HFFc6 (cell line): ENCODE results near the gene CER1. TPM values are rescaled to one million over a fixed set of nuclear protein-coding genes. Genes with fewer than 3 reads are reported as not detected.

ENCODE experiments used
- DNase-seq: peaks from one replicate; pipeline ENCODE4 v3.0.0-alpha.2; 2018
- H3K27ac Mint-ChIP-seq: 2 replicates; pipeline ENCODE4 v1.8.0; 2020; ENCODE audit warnings: mild to moderate bottlenecking, mixed read lengths
- H3K27me3 Mint-ChIP-seq: 2 replicates; pipeline ENCODE4 v1.8.0; 2021; ENCODE audit warnings: mild to moderate bottlenecking, moderate library complexity, mixed read lengths; ENCODE audit not compliant: insufficient read depth
- H3K36me3 Mint-ChIP-seq: 2 replicates; pipeline ENCODE4 v1.8.0; 2021; ENCODE audit warnings: low read depth, mixed read lengths
- H3K4me1 Mint-ChIP-seq: 2 replicates; pipeline ENCODE4 v1.8.0; 2020; ENCODE audit warnings: low read depth, mixed read lengths
- H3K4me3 Mint-ChIP-seq: 2 replicates; pipeline ENCODE4 v1.8.0; 2020; ENCODE audit warnings: mild to moderate bottlenecking, moderate library complexity, mixed read lengths
- H3K9me3 Mint-ChIP-seq: 2 replicates; pipeline ENCODE4 v1.8.0; 2020; ENCODE audit warnings: mild to moderate bottlenecking, mixed read lengths
- CTCF ChIP-seq: fragments of 200-600 bp; sonication (generic); IDR thresholded peaks from 2 replicates; pipeline ENCODE4 v1.5.0; 2021; ENCODE audit warnings: antibody characterized with exemption, mild to moderate bottlenecking
- total RNA-seq, 6 experiments: library from RNA; stranded (reverse); fragmentation: NEBNext Ultra II Directional; extraction: Animal tissue kit (Norgen Biotek cat#: 25700); gene quantifications; 2 replicates in 1 of 6; 3 replicates in 5 of 6; pipeline ENCODE4 v1.2.3, GENCODE V29; 2021

Gene CER1
- total RNA-seq, 6 experiments from 2014 or later = not detected

GRCh38 chr9:14761584-14761983 lies 39.1 kb upstream of the CER1 start:
- no peak for TF ChIP-seq CTCF
- peaks cover 13% of the 10 kb centered on the region; the same call in 1 of the 2 replicates for H3K4me1 Mint-ChIP-seq
- no peak overlapping the region for H3K4me3 Mint-ChIP-seq
- no peak for DNase-seq
- no peak overlapping the region for H3K27ac Mint-ChIP-seq
- H3K9me3 Mint-ChIP-seq = no peaks in the 10 kb centered on the region
- peaks cover 8% of the 10 kb centered on the region for H3K27me3 Mint-ChIP-seq
- H3K36me3 Mint-ChIP-seq = no peaks in the 10 kb centered on the region

- no peaks in the 10 kb centered on the region for H3K4me1 Mint-ChIP-seq
- peaks cover 3% of the 10 kb centered on the region for H3K27me3 Mint-ChIP-seq
- DNase-seq = no peak
- no peaks in the 10 kb centered on the region for H3K36me3 Mint-ChIP-seq
- TF ChIP-seq CTCF = no peak
- no peak overlapping the region for H3K27ac Mint-ChIP-seq
- H3K9me3 Mint-ChIP-seq = no peaks in the 10 kb centered on the region
- H3K4me3 Mint-ChIP-seq = no peak overlapping the region
Observed at GRCh38 chr9:14760060-14760459, 37.5 kb upstream of the CER1 start.

GRCh38 chr9:14756291-14756690 lies 33.8 kb upstream of the CER1 start:
- Mint-ChIP-seq H3K27me3 (peaks cover 2% of the 10 kb centered on the region), H3K4me1 (no peaks in the 10 kb centered on the region), H3K9me3 (no peaks in the 10 kb centered on the region), H3K36me3 (no peaks in the 10 kb centered on the region), H3K4me3 (no peak overlapping the region), H3K27ac (no peak overlapping the region)
- DNase-seq = no peak
- no peak for TF ChIP-seq CTCF

- no peaks in the 10 kb centered on the region for H3K36me3 Mint-ChIP-seq
- H3K27me3 Mint-ChIP-seq = peaks cover 13% of the 10 kb centered on the region
- no peaks in the 10 kb centered on the region for H3K4me1 Mint-ChIP-seq
- no peaks in the 10 kb centered on the region for H3K9me3 Mint-ChIP-seq
- H3K4me3 Mint-ChIP-seq = no peak overlapping the region
- no peak overlapping the region for H3K27ac Mint-ChIP-seq
- TF ChIP-seq CTCF = no peak
- no peak for DNase-seq
Observed at GRCh38 chr9:14752871-14753270, 30.3 kb upstream of the CER1 start.

GRCh38 chr9:14752271-14752670 lies 29.7 kb upstream of the CER1 start:
- H3K4me3 Mint-ChIP-seq = no peak overlapping the region
- no peak for DNase-seq
- no peak for TF ChIP-seq CTCF
- no peak overlapping the region for H3K27ac Mint-ChIP-seq
- H3K9me3 Mint-ChIP-seq = no peaks in the 10 kb centered on the region
- no peaks in the 10 kb centered on the region for H3K4me1 Mint-ChIP-seq
- H3K36me3 Mint-ChIP-seq = no peaks in the 10 kb centered on the region
- H3K27me3 Mint-ChIP-seq = peaks cover 13% of the 10 kb centered on the region

- H3K27ac Mint-ChIP-seq = no peak overlapping the region
- no peaks in the 10 kb centered on the region for H3K4me1 Mint-ChIP-seq
- no peak overlapping the region for H3K4me3 Mint-ChIP-seq
- no peaks in the 10 kb centered on the region for H3K36me3 Mint-ChIP-seq
- no peak for TF ChIP-seq CTCF
- no peak for DNase-seq
- H3K27me3 Mint-ChIP-seq = peaks cover 14% of the 10 kb centered on the region
- no peaks in the 10 kb centered on the region for H3K9me3 Mint-ChIP-seq
Observed at GRCh38 chr9:14750821-14751220, 28.3 kb upstream of the CER1 start.
